Choroid plexus epithelial cell (primary cell): Measurements from ENCODE around the gene DDX25.
A peak's percentile ranks its signal among the peaks of the same experiment; 100 is the strongest.
"Not testable (repeated sequence)": the region's sequence is repeated elsewhere in the genome, so short reads cannot be mapped to it uniquely, and the experiment has no call there.

Experiments used
- DNase-seq: peaks from one replicate; pipeline ENCODE4 v3.0.0-alpha.2; 2010; ENCODE audit warnings: low read depth
- H3K4me3 ChIP-seq: 2 replicates; pipeline ENCODE4 v1.5.1; 2011; ENCODE audit warnings: low read depth, mild to moderate bottlenecking, control low read depth, low read length, moderate library complexity
- TF ChIP-seq, protein P1 (sequence below): conservative IDR thresholded peaks from 2 replicates; pipeline ENCODE4 v1.5.1; 2011; ENCODE audit warnings: low read depth, mild to moderate bottlenecking, control low read depth, inconsistent platforms, low read length, moderate library complexity

Gene DDX25

DNA sequence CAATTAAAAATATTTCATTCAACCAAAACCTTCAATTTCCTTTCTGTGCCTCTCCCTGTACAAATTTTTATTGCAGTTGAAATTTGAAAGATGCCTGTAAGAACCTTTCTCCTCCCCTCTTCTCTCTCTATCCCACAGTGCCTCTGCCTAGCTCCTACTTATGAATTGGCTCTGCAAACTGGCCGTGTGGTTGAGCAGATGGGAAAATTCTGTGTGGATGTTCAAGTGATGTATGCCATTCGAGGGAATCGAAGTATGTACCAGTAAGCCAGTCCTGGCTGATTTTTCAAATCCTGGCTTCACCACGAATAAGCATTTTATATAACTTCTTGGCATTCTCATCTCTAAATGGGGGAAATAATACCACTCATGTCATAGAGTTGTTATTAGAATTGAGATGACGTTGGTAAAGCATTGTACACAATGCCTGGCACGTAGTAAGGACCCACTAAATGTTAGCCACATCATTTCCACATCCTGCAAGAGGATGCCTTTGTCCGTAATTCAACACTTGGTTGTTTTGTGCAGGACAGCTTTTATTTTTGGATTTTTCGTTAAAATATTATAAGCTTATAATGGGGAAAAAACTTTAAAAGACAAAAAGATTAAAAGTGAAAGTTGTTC lies 6.0 kb downstream of the DDX25 start:
- no peak overlapping the region for H3K4me3 ChIP-seq
- no peak for DNase-seq
- TF ChIP-seq, protein P1, sequence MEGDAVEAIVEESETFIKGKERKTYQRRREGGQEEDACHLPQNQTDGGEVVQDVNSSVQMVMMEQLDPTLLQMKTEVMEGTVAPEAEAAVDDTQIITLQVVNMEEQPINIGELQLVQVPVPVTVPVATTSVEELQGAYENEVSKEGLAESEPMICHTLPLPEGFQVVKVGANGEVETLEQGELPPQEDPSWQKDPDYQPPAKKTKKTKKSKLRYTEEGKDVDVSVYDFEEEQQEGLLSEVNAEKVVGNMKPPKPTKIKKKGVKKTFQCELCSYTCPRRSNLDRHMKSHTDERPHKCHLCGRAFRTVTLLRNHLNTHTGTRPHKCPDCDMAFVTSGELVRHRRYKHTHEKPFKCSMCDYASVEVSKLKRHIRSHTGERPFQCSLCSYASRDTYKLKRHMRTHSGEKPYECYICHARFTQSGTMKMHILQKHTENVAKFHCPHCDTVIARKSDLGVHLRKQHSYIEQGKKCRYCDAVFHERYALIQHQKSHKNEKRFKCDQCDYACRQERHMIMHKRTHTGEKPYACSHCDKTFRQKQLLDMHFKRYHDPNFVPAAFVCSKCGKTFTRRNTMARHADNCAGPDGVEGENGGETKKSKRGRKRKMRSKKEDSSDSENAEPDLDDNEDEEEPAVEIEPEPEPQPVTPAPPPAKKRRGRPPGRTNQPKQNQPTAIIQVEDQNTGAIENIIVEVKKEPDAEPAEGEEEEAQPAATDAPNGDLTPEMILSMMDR = no peak

- H3K4me3 ChIP-seq, DNase-seq: not testable (repeated sequence)
These were observed 10.3 kb downstream of the DDX25 start for GRCh38 chr11:125914601-125915000.

- H3K4me3 ChIP-seq = no peak overlapping the region
- TF ChIP-seq, protein P1 = no peak
- no peak for DNase-seq
These were observed 12.5 kb downstream of the DDX25 start for GRCh38 chr11:125916683-125917347.

- no peak overlapping the region for H3K4me3 ChIP-seq
- no peak for DNase-seq
- TF ChIP-seq, protein P1 = no peak
These were observed 14.0 kb downstream of the DDX25 start for GRCh38 chr11:125918140-125918840.

DNA sequence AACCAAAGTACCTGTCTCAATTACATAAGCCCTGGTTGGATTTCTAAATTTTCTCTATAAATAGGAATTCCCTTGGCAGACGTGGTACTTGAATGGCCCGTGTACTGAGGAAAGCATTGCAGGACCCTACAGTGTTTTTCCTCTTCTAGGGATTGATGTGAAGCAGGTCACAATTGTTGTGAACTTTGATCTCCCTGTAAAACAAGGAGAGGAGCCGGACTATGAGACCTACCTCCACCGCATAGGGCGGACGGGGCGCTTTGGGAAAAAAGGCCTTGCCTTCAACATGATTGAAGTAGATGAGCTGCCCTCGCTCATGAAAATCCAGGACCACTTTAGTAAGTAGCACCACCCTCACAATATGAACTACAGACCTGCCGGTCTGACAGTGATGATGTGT lies 16.7 kb downstream of the DDX25 start:
- H3K4me3 ChIP-seq = no peak overlapping the region
- TF ChIP-seq, protein P1 = no peak
- DNase-seq = no peak

GRCh38 chr11:125922156-125922555 lies 17.8 kb downstream of the DDX25 start:
- TF ChIP-seq, protein P1 = no peak
- DNase-seq = no peak
- no peak overlapping the region for H3K4me3 ChIP-seq

- H3K4me3 ChIP-seq = no peak overlapping the region
- DNase-seq = peak; percentile 84
- TF ChIP-seq, protein P1 = peak; percentile 93
These were observed 18.8 kb downstream of the DDX25 start for GRCh38 chr11:125923012-125923579.
